Endothelial cell of hepatic sinusoid (primary cell): ENCODE measurements around the gene GP1BA.

Experiments
- in situ Hi-C: cut with HindIII; loops from 2 replicates; pipeline ENCODE4 v1.10.0; 2017; ENCODE audit warnings: low sequenced_read_pairs

Gene GP1BA

GRCh38 chr17:4949321-4950074 is 17.4 kb downstream of the GP1BA start:
- in situ Hi-C loops, result loop anchor here (5.0 kb wide), 1 partner anchor 53 kb away; no protein-coding TSS in a partner anchor

- in situ Hi-C loops, result no loop called here
Observed at GRCh38 chr17:4950075-4950745, 18.1 kb downstream of the GP1BA start.

GRCh38 chr17:4950746-4951204 is 18.7 kb downstream of the GP1BA start, which contains the start of gene ENO3:
TSS of gene ENO3 (plus strand) at chr17:4951119. CDS start at chr17:4951830, 711 bp downstream.
- in situ Hi-C loops, result no loop called here

GRCh38 chr17:4951486-4951885 is 19.4 kb downstream of the GP1BA start:
- in situ Hi-C loops, result no loop called here

GRCh38 chr17:4953451-4953961 is 21.4 kb downstream of the GP1BA start:
- in situ Hi-C loops, result no loop called here

- in situ Hi-C loops, result no loop called here
Observed at GRCh38 chr17:4955091-4955490, 23.0 kb downstream of the GP1BA start.

GRCh38 chr17:4956493-4957061 is 24.5 kb downstream of the GP1BA start:
- in situ Hi-C loops, result no loop called here

GRCh38 chr17:4958102-4958501 is 26.0 kb downstream of the GP1BA start:
- in situ Hi-C loops, result no loop called here

- in situ Hi-C loops, result no loop called here
Observed at GRCh38 chr17:4959261-4959965, 27.3 kb downstream of the GP1BA start.

GRCh38 chr17:4960279-4960922 is 28.3 kb downstream of the GP1BA start:
- in situ Hi-C loops, result no loop called here

GRCh38 chr17:4965311-4965986 is 33.4 kb downstream of the GP1BA start:
- in situ Hi-C loops, result no loop called here

- in situ Hi-C loops, result no loop called here
Observed at GRCh38 chr17:4966844-4967538, 34.9 kb downstream of the GP1BA start.

- in situ Hi-C loops, result no loop called here
Observed at GRCh38 chr17:4967539-4968485, 35.7 kb downstream of the GP1BA start, which contains the start of gene SPAG7. TSS of gene SPAG7 (minus strand) at chr17:4967817. CDS start at chr17:4967804, 13 bp downstream.

GRCh38 chr17:4968486-4969046 is 36.5 kb downstream of the GP1BA start:
- in situ Hi-C loops, result no loop called here

- in situ Hi-C loops, result no loop called here
Observed at GRCh38 chr17:4969047-4969550, 37.0 kb downstream of the GP1BA start.

GRCh38 chr17:4969551-4970173 is 37.6 kb downstream of the GP1BA start:
- in situ Hi-C loops, result no loop called here

GRCh38 chr17:4970273-4970672 is 38.2 kb downstream of the GP1BA start:
- in situ Hi-C loops, result no loop called here
